MM.1S (cell line): ENCODE measurements around the gene OR4K2.

ENCODE experiments used
- EZH2 ChIP-seq: fragments of 300-600 bp; sonication (generic); optimal IDR thresholded peaks from 2 replicates; pipeline ENCODE3; 2017; ENCODE audit warnings: low read depth, mild to moderate bottlenecking, antibody characterized with exemption, low read length, mixed read lengths
- TF ChIP-seq, protein P1 (sequence below): fragments of 300-600 bp; sonication (generic); IDR thresholded peaks from 2 replicates; pipeline ENCODE4 v1.5.1; 2016; ENCODE audit warnings: antibody characterized with exemption, low read length, mixed read lengths

DNA sequence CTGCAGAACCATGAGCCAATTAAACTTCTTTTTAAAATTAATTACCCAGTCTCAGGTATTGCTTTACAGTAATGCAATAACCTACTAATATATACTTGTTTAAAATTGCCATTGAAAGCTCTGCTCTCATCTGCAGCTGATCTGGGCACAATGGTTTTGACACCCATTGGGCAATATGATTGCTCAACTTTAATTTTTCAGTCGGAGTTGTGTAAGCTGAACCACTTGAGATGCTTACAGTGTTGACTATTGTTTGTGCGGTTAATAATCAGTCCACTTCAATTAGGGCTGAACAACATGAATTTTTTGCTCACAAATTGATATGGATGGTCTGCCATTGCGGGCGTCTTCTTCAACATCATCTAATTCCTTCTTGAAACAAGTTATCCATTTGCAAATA is 27.5 kb downstream of the OR4K2 start:
- TF ChIP-seq, protein P1, sequence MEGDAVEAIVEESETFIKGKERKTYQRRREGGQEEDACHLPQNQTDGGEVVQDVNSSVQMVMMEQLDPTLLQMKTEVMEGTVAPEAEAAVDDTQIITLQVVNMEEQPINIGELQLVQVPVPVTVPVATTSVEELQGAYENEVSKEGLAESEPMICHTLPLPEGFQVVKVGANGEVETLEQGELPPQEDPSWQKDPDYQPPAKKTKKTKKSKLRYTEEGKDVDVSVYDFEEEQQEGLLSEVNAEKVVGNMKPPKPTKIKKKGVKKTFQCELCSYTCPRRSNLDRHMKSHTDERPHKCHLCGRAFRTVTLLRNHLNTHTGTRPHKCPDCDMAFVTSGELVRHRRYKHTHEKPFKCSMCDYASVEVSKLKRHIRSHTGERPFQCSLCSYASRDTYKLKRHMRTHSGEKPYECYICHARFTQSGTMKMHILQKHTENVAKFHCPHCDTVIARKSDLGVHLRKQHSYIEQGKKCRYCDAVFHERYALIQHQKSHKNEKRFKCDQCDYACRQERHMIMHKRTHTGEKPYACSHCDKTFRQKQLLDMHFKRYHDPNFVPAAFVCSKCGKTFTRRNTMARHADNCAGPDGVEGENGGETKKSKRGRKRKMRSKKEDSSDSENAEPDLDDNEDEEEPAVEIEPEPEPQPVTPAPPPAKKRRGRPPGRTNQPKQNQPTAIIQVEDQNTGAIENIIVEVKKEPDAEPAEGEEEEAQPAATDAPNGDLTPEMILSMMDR: no peak
- TF ChIP-seq EZH2: no peak
